ENCODE data around the gene PASK. TPM values are rescaled to one million over a fixed set of nuclear protein-coding genes. Genes with fewer than 3 reads are reported as not detected.

The PASK gene
- polyA plus RNA-seq, 1 donor from 2014 or later: 26.0 TPM

GRCh38 chr2:241081643-241082340, 67.5 kb downstream of the PASK start:
- Histone ChIP-seq H3K9ac (ENCODE audit: low read length) (no peak overlapping the region), H3K4me3 (ENCODE audit: low read length) (no peak overlapping the region), H3K79me2 (replicated peaks; ENCODE audit: insufficient read depth, low read length) (no peaks in the 10 kb centered on the region), H4K20me1 (ENCODE audit: insufficient read depth) (no peaks in the 10 kb centered on the region), H3K9me2 (ENCODE audit: insufficient read depth, low read length) (no peaks in the 10 kb centered on the region), H3K36me3 (ENCODE audit: insufficient read depth, low read length) (no peaks in the 10 kb centered on the region), H3F3A (ENCODE audit: insufficient read depth, low read length, poor library complexity, severe bottlenecking) (no peaks in the 10 kb centered on the region), H3K4me2 (ENCODE audit: low read length) (no peak overlapping the region), H2AFZ (ENCODE audit: low read depth, low read length) (no peak overlapping the region), H3K9me3 (ENCODE audit: low read length) (no peaks in the 10 kb centered on the region), H3K27ac (ENCODE audit: low read length) (no peak overlapping the region), H3K27me3 (ENCODE audit: insufficient read depth, low read depth, low read length) (no peaks in the 10 kb centered on the region)
- TF ChIP-seq EZH2 (IDR thresholded peaks at IDR 0.05; ENCODE audit: borderline replicate concordance, insufficient read depth, low read length, poor library complexity, severe bottlenecking): no peak
- TF ChIP-seq RAD21 (conservative IDR thresholded peaks at IDR 0.05): no peak
- TF ChIP-seq EP300 (conservative IDR thresholded peaks at IDR 0.05; ENCODE audit: poor library complexity, severe bottlenecking): no peak
- TF ChIP-seq REST (IDR thresholded peaks at IDR 0.05; ENCODE audit: borderline replicate concordance): no peak
- no peak for TF ChIP-seq POLR2AphosphoS5 (IDR thresholded peaks at IDR 0.05)
- TF ChIP-seq CTCF (IDR thresholded peaks at IDR 0.05; ENCODE audit: poor library complexity, severe bottlenecking): no peak
- TF ChIP-seq MXI1 (conservative IDR thresholded peaks at IDR 0.05; ENCODE audit: poor library complexity, severe bottlenecking): no peak

GRCh38 chr2:241081190-241081642, 68.1 kb downstream of the PASK start:
- Histone ChIP-seq H3K4me2 (ENCODE audit: low read length) (no peak overlapping the region), H3K27me3 (ENCODE audit: insufficient read depth, low read depth, low read length) (no peaks in the 10 kb centered on the region), H3K9me3 (ENCODE audit: low read length) (no peaks in the 10 kb centered on the region), H2AFZ (ENCODE audit: low read depth, low read length) (no peak overlapping the region), H3K4me3 (ENCODE audit: low read length) (no peak overlapping the region), H3K36me3 (ENCODE audit: insufficient read depth, low read length) (no peaks in the 10 kb centered on the region), H3K79me2 (replicated peaks; ENCODE audit: insufficient read depth, low read length) (no peaks in the 10 kb centered on the region), H3F3A (ENCODE audit: insufficient read depth, low read length, poor library complexity, severe bottlenecking) (no peaks in the 10 kb centered on the region), H3K27ac (ENCODE audit: low read length) (no peak overlapping the region), H3K9ac (ENCODE audit: low read length) (no peak overlapping the region), H4K20me1 (ENCODE audit: insufficient read depth) (no peaks in the 10 kb centered on the region), H3K9me2 (ENCODE audit: insufficient read depth, low read length) (no peaks in the 10 kb centered on the region)
- TF ChIP-seq CTCF (IDR thresholded peaks at IDR 0.05; ENCODE audit: poor library complexity, severe bottlenecking) (no peak), SMC3 (conservative IDR thresholded peaks at IDR 0.05; ENCODE audit: poor library complexity) (no peak), POLR2AphosphoS5 (IDR thresholded peaks at IDR 0.05) (no peak), REST (IDR thresholded peaks at IDR 0.05; ENCODE audit: borderline replicate concordance) (no peak), RAD21 (conservative IDR thresholded peaks at IDR 0.05) (no peak), EP300 (conservative IDR thresholded peaks at IDR 0.05; ENCODE audit: poor library complexity, severe bottlenecking) (no peak), EZH2 (IDR thresholded peaks at IDR 0.05; ENCODE audit: borderline replicate concordance, insufficient read depth, low read length, poor library complexity, severe bottlenecking) (no peak), MXI1 (conservative IDR thresholded peaks at IDR 0.05; ENCODE audit: poor library complexity, severe bottlenecking) (no peak), TAF1 (IDR thresholded peaks at IDR 0.05; ENCODE audit: low read depth) (no peak)
